DMS153 treated with DMSO at 0.1 percent for 48 hours (cell line): ENCODE results near the gene ZFC3H1.
A peak's percentile ranks its signal among the peaks of the same experiment; 100 is the strongest.

Experiments
- DNase-seq: peaks from one replicate; lab custom pipeline; 2025; ENCODE audit not compliant: unreplicated experiment; lab: John Stamatoyannopoulos, UW

Gene ZFC3H1

GRCh38 chr12:71636704-71637115, 26.9 kb downstream of the ZFC3H1 start:
- peak; percentile 35 for DNase-seq

DNA sequence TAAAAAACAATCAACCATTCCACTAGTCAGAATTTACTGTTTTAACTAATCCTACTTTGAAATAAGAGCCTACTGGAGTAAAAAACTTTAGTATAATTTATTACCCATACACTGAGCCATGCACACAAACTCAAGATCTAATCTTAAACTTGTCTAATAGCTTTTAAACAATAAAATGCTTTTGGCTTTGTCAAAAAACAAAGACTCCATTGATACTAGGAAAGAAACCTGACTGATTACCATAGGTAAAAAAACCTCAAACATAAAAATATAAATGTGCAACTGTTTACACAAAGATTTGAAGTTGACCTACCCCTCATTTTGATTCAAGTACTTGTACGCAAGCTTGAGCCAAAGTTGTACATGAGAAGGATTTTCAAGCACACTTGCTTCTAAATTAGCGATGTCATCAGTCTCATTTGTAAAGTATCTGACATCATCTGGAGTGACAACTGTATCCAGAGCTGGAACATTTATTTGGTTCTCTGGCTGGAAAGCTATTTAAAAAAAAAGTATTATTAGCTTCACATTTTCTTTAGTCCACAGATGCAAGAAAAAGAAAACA, 36.1 kb downstream of the ZFC3H1 start:
- DNase-seq: no peak

GRCh38 chr12:71626768-71627167, 36.9 kb downstream of the ZFC3H1 start:
- DNase-seq: no peak

DNA sequence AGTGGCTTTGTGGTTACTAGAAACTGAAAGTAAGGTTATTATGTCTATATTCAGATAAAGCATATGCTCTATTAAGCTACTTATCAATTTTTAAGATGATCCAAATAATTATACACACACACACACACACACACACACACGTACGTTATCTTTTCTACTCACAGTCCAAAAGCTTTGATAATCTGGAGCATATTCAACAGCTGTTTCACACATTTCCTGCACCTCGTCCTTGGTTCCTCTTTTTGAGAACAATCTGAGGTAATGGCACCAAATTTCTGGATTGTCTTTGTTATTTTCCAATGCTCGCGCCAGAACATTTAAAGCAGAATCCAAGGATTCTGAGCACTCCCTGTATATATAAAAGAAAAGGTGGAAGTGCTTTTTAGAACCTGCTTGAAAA, 37.5 kb downstream of the ZFC3H1 start:
- no peak for DNase-seq

DNA sequence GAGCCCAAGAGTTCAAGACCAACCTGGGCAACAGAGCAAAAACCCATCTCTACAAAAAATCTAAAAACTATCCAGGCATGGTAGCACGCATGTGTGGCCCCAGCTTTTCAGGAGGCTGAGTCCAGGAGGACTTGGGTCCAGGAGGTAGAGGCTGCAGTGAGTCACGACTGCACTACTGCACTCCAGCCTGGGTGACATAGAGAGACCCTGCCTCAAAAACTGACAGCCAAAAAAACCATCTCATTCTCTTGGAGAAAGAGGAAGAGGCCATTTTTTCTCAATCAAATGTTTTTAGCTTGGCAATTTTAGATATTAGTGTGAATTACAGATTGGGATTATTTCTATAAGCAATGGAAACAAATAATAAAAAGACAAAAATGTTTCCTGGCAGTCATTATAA, 38.2 kb downstream of the ZFC3H1 start:
- DNase-seq: no peak

DNA sequence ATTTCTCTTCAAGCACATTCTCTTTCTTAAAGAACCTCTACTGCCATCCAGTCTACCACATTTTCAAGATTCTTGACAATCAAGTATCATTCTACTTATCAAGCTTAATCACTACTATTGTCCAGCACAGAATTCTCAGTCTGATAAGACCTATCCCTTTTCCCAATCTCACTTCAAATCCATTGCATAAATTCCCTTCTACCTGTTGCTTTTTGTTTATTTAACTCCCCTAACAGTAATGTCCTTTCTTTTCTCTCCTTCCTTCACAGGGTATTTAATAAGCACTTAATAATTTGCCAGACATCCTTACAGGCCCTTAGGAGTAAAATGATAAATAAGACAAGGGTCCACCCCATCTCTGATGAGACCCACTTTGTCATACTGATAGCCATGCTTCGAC, 41.7 kb downstream of the ZFC3H1 start:
- no peak for DNase-seq

DNA sequence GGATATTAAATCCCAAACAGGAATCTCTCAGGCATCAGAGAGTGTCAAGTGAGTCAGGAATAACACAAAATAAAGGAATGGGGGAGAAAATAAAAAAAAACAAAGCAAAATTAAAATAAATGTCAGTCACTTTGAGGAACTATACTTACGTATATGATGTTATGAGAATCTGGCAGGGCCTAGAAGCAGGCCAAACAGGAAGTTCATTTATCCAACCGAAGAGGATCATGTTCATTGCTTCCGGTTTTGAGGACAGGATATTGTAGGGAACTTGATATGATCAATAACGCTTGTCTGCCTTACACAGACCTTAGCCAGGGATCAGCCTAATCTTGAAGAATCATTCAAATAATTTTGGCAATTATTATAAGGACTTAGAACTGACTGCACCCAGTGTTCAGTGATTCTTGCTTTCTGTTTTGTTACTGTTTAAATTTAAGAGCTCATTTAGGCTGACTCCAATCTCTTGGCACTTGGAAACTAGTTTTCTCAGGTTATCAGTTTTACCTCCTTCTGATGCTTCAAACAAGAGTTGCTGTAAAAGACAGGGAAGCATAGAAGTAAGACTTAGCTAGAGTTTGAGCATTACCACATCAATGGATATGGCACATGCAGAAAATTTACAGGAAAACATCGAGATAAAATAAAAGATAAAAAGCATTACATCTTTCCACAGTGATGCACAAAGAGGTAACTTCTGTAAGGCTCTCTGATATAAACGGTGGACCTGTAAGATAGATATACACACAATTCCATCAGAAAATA, 53.4 kb downstream of the ZFC3H1 start:
- no peak for DNase-seq

- no peak for DNase-seq
Observed at GRCh38 chr12:71607494-71608330, 55.9 kb downstream of the ZFC3H1 start.

DNA sequence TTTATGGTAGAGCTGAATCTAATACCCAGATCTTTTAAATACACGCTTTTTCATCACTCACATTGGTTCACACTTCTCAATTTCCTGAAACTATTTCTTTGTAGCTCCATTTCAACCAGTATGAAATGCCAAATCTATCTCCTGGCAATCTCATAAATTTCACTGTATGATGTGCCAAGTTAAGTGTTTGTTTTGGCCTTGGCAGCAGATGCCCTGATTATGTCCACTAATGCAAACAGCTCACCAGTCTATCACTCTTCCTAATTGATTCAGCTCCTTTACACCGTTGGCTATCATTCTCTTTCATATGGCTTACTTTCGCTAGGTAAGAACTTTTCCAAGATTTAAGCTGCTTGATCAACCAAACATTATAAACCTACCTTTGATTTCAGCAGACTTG, 58.6 kb downstream of the ZFC3H1 start:
- no peak for DNase-seq

DNA sequence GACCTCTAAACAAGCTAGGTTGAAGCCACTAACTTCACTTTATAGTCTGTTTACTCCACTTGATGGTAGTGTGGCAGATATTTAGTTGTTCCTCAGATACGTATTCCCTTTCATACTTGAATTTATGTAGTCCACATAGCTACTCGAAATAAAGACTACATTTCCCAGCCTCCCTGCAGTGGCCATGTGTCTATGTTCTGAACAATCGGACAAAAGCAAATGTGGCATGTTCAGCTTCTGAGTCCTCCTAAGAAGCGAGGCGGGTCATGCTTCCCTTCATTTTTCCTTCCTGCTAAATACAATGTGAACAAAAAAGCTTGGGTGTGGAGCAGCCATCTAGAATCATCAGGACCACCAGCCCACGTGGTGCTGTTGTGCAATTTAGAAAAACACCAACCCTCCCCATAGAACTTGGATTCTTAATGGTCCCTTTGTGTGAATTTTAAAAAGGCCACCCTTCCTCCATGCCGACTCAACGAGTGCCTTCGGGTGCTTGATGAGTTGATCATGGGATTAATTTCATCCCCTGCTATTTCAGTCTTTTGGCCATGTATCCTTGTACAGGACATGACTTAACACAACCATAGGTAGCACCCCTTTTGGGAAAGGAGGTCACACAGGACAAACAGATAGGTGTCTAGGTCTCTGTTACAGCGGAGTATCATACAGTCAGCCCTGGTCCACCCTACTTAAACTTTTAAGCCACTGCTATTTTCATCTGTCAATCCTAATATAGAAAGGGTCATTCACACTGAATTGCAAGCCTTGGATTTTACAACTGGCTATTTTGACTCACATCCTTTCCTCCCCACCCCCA, 60.7 kb downstream of the ZFC3H1 start:
- no peak for DNase-seq

- DNase-seq: no peak
Observed at GRCh38 chr12:71601546-71601945, 62.1 kb downstream of the ZFC3H1 start.

- DNase-seq: no peak
Observed at GRCh38 chr12:71599210-71599609, 64.4 kb downstream of the ZFC3H1 start.

- no peak for DNase-seq
Observed at GRCh38 chr12:71594214-71594948, 69.3 kb downstream of the ZFC3H1 start.

- DNase-seq: no peak
Observed at GRCh38 chr12:71592841-71593240, 70.8 kb downstream of the ZFC3H1 start.

DNA sequence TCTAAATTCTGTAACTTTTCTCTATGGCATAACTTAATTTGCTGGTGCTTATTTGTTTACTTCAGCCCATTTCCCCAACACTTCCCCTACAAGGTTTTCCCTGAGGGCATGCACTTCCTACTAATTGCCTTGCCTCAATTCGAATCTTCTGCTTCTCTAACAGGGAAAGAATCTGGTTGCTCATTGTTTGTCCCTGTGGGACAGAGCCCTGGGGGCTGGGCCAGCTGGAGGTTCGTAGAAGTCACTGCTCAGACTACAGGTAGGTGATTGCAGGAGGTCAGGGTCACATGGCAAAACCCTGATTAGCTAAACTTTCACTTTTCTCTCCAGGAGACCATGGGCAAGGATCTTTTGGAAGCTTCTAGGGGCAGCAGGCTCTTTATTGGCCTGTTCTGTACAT, 72.0 kb downstream of the ZFC3H1 start:
- DNase-seq: no peak

DNA sequence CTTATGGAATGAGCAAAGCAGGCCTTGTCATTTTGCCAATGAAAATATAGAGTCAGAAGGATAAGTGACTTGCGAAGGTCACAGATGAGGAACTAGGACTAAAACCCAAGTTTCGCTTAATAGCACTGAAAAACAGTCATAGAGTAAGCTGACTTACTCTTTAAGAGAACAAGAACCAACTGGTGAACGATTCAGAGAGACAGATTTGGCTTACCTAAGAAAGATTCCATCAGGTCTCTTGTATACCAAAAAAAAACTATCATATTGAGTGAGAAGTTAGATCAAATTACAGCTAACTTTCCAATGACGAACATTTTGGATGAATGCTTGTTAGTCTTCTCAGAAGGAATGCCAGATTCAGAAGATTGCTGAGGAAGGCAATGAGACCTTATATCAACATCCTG, 74.2 kb downstream of the ZFC3H1 start:
- DNase-seq: no peak

- DNase-seq: no peak
Observed at GRCh38 chr12:71587012-71587411, 76.6 kb downstream of the ZFC3H1 start.

GRCh38 chr12:71585218-71585617, 78.4 kb downstream of the ZFC3H1 start:
- no peak for DNase-seq

- DNase-seq: no peak
Observed at GRCh38 chr12:71584356-71584755, 79.3 kb downstream of the ZFC3H1 start.

DNA sequence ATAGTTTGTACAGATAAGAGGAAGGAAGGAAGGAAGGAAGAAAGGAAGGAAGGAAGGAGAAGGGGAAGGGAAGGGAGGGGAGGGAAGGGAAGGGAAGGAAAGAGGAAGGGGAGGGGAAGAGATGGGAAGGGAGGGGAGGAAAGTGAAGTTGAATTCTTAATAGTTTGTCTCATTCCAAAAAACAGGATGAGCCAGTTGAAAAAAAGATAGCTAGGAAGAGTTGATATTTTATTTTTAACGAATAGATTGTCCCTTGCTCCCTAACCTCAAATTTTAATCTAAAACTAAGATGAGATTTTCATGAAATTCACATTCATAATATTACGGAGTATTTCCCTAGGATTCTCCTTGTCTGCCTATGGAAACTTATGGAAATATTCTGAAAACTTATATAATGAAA, 80.7 kb downstream of the ZFC3H1 start:
- no peak for DNase-seq

DNA sequence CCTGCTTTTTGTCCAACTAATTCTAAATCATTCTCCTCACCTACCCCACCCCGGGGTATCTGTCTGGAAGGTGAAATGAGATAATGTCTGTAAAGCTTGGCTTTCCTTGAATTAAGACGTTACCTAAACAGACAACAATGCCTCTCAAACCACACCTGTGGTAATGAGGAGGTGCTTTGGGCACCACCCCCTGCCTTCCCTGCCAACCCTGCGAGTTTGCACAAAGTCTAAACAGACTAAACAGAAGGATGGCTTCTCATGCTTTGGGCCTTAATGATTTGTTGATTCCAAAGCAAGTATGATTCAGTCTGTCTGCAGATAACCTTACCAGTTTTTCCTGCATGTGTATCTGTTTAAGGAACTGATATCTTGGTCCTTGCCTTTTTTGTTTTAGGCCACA, 82.4 kb downstream of the ZFC3H1 start:
- no peak for DNase-seq
